GM19239 (cell line): ENCODE results near the gene RCN2.

ENCODE experiments used
- DNase-seq: peaks from one replicate; pipeline ENCODE4 v3.0.0; 2011; ENCODE audit warnings: low spot score; ENCODE audit not compliant: insufficient read length
- FAIRE-seq: peaks from 2 replicates; lab custom pipeline; 2011; peaks lifted over from hg19 to GRCh38; lab: Jason Lieb, UNC

Gene RCN2

DNA sequence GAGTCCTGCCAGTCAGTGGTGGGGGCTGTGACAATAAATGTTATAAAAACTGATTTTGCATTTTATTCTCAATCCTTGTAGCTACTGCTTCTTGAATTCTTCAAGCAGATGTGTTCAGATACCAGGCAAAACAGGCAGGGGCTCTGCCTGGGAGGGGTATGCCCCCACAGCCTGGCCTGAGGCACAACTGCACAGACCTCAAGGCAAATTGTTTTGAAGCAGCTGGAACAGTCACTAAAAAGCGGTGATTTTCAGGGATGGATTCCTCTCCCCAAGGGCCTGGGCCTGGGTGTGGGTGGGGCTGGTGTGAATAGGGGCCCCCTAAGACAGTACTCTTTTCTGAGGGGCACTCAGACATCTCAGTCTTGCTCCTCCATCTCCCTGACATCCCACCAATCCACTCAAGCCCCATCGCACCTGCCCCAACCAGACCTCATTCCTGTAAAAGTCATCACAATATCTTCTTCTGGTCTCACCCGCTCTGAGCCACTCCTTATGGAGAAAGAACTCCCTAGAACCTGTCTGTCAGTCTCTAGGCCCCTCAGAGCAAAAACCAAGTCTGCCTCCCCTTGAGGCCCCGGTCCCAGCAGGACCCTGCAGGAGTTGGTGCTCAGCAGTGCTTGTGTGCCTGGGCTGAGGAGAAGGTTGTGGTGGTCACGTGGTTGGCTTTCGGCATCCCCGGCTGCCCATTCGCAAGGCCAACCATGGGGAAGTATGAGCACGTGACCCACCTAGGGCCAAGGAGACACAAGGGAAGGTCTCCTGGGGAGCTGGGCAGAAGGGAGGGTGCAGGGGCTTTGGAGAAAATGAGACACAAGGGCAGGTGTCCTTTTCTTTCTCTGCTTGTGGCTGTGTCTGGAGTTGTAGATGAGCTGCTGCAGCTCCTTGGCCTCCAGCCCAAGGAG, 60.4 kb downstream of the RCN2 start:
- DNase-seq (no peak), FAIRE-seq (no peak)

- FAIRE-seq (no peak), DNase-seq (no peak)
These were observed 61.7 kb downstream of the RCN2 start for GRCh38 chr15:76993114-76993725.

GRCh38 chr15:76994001-76994400, 62.5 kb downstream of the RCN2 start:
- no peak for DNase-seq
- FAIRE-seq: no peak

DNA sequence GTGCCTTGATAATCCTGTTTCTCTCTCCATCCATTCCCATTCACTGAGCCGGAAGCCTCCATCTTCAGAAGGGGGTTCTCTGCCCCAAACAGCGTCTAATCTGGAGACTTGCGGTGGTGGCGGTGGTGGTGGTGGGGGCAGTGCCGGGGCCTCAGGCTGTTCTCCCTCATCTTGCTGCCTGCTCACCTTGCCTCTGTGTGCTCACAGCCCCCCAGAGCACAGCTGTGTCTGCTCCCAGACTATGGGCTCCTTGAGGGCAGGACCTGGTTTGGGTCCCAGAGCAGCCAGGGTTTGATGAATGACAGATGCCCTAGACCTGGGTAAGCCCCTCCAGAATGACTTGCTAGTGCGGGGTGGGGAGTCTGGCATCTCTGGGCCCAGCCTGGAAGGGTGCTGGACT, 62.9 kb downstream of the RCN2 start:
- DNase-seq (no peak), FAIRE-seq (no peak)

GRCh38 chr15:76994971-76995945, 63.7 kb downstream of the RCN2 start, which contains the start of gene PSTPIP1:
Gene PSTPIP1, plus strand, starts transcription at chr15:76995126. Its CDS starts 448 bp downstream, at chr15:76995574.
- FAIRE-seq: peak; percentile 80
- DNase-seq: peak; percentile 56

- no peak for DNase-seq
- no peak for FAIRE-seq
These were observed 64.6 kb downstream of the RCN2 start for GRCh38 chr15:76996076-76996525.

- DNase-seq: no peak
These were observed 65.2 kb downstream of the RCN2 start for GRCh38 chr15:76996526-76997401.

DNA sequence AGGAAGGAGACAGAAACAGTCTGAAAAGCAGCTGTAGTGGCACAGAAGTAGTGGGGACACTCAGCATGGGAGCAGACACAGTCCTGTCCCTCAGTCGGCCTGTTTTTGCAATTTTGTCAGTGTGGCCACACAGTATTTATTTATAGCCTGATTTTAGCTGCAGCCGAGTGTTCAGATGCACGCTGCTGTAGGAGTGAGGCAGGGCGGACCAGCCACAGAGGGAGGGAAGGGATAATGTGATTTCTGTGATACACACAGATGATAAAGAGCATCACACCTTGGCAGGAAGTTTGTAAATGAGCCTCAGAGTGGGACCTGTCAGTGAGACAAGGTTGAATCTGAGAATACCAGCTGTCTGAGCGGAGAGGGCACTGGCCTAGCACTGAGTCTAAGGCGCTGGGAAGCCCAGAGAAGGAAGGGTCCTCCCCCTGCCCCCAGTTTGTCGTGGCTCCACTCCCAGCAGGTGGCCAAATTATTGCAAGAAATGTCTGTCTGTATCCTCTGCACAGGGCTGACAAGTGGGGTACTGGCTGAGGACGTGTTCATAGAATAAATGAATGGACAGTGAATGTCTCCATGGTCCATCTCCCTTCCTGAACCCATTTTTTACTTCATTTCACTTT, 67.2 kb downstream of the RCN2 start:
- no peak for FAIRE-seq
- no peak for DNase-seq

More at GRCh38 chr15:76996526-76997401, 65.2 kb downstream of the RCN2 start:
- no peak for FAIRE-seq

- FAIRE-seq: no peak
- no peak for DNase-seq
These were observed 68.4 kb downstream of the RCN2 start for GRCh38 chr15:76999996-77000395.

DNA sequence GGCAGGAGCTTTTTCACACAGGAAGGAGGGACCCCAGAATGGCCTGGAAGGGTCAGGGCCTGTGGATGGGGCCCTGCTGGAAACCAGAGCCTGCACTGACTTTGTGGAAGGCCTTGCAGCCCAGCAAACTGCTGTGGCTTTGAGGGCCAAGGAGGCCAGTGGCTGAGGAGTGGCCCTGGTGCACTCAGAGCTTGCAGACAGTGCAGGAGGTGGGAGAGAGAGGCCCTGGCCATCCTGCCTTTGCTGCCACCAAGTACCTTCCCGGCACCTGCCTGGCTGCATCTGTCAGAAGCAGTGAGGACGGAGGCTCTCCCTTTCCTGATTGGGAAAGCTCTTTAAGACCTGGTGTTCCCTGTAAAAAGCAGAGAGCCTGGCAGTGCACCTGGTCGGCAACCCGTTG, 69.8 kb downstream of the RCN2 start:
- DNase-seq: no peak
- no peak for FAIRE-seq

DNA sequence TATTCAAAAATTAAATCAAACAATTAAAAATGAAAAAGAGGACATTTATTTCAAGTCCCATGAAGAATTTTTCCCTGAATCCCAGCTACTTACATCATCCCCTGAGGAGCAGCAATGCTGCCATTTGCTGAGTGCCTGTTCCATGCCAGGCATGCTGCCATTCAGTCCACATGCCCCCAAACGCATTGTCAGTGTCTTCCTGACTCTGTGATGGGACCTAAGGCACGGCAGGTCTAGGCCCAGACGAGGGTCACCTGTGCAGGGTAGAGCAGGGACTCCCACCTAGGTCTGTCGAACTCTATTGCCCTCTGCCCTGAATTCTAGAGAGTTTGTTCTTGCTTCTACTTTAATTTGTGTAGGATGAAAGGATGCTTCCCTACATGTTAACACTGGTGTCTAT, 70.4 kb downstream of the RCN2 start:
- FAIRE-seq: peak; percentile 66
- no peak for DNase-seq

- DNase-seq (no peak), FAIRE-seq (peak; percentile 4)
These were observed 70.9 kb downstream of the RCN2 start for GRCh38 chr15:77002436-77002835.

- DNase-seq: no peak
- peak; percentile 97 for FAIRE-seq
These were observed 71.7 kb downstream of the RCN2 start for GRCh38 chr15:77002954-77003912.
